HL-60/S4 treated with phorbol 12-myristate 13-acetate at 8.2 ng/mL for 4 days and 3 days (cell line): ENCODE data around the gene TRIM33.
"Not testable (repeated sequence)": the region's sequence is repeated elsewhere in the genome, so short reads cannot be mapped to it uniquely, and the experiment has no call there.

Experiments used
- in situ Hi-C: fragments of 300-500 bp; cut with MboI; formaldehyde crosslinking; loops from 2 replicates; pipeline ENCODE4 v1.15.0; 2022; ENCODE audit warnings: low sequenced_read_pairs

Gene TRIM33

DNA sequence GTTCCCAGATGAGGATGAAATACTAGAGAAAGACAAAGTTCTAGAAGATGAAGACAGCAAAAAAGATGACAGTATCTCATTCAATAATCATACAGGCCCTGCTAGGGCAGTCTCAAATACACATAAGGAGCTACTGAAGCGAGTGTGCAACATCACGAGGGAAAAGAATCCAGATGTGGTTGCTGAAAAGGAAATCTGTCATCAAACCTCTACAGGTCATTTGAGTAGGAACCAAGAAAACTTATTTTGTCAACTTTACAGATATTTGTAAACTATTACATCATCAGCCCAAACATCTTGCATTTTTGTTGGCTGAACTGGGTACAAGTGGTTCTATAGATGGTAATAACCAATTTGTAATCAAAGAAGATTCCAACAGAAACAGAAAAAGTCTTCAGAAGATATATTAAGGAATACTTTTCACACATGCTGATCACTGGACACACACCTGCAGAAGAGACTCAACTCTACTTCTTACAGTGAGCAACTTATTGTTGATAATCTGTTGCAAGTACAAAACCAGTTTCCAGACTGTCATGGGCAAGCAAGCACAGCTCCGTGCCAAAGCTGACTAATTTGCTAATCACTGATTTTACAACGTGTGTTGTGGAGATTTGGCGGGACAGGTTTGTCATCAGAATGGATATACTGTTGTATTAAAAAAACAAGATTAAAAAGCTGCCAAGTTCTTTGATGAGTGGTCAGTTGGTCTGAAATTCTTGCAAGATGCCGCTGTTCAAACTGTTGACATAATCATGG is 42.1 kb downstream of the TRIM33 start:
- in situ Hi-C loops: no loop called here

GRCh38 chr1:114468047-114468446 is 43.0 kb downstream of the TRIM33 start:
- in situ Hi-C loops: no loop called here

DNA sequence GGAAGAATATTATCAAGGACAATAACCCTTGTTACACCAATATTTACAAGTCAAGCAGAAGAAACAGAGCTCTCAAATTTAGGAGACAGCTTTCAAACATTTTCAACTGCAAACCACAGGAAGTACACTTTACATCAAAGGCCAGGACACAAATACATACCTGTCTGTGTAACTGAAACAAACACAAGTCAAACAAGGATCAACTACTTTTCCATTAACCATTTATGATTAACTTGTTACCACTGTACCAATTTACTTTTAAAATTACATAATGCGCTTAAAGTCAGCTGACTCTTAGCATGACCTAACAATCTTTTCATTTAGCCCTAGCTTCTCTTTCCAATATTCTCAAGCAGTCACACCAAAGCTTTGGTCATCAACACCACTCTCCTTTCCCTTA is 43.5 kb downstream of the TRIM33 start:
- in situ Hi-C loops: no loop called here

- in situ Hi-C loops: no loop called here
Observed at GRCh38 chr1:114466334-114467014, 44.5 kb downstream of the TRIM33 start.

GRCh38 chr1:114462963-114463362 is 48.0 kb downstream of the TRIM33 start:
- in situ Hi-C loops: no loop called here

- in situ Hi-C loops: no loop called here
Observed at GRCh38 chr1:114462341-114462740, 48.7 kb downstream of the TRIM33 start.

GRCh38 chr1:114458237-114458777 is 52.7 kb downstream of the TRIM33 start:
- in situ Hi-C loops: no loop called here

DNA sequence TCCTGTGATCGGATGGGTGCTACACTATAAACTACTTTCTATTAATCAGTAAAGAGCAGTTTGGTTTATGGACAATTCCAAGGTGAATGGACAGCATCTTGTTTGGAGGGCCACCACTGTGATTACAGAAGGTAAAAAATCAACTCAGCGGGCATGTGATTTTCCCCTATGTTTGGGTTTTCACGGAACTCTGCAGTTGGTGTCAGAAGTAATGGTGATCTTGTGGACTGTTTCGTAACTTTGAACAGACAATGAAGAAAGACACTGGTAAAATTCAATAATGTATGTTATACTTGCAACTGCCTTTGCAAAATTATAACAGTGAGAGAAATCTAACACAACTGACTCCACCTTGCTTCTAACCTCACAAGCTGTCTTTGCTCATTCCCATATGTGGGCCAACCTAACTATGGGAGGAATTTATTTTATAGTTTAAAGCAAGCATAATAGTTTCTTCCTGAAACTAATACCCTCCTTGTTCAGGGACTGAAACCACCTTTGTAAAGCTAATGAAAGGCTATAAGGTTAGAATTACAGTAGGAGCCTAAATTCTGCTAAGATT is 53.2 kb downstream of the TRIM33 start:
- in situ Hi-C loops: no loop called here

DNA sequence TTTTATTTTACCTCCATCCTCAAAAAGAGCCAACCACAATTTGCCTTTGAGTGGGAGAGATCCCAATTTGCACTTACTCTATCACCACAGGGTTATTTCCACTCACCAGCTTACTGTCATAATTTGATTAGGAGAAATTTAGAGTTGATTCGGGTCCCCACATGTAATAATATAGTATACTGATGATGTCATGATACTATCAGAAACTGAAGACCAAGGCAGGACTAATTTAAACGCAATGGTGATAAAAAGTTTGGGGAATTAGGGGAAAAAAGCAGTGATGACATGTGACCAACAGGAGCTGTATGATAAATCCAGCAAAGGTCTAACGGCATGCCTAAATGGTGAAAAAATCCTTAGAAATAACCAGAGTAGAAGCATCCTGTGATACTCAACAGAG is 54.4 kb downstream of the TRIM33 start:
- in situ Hi-C loops: no loop called here

DNA sequence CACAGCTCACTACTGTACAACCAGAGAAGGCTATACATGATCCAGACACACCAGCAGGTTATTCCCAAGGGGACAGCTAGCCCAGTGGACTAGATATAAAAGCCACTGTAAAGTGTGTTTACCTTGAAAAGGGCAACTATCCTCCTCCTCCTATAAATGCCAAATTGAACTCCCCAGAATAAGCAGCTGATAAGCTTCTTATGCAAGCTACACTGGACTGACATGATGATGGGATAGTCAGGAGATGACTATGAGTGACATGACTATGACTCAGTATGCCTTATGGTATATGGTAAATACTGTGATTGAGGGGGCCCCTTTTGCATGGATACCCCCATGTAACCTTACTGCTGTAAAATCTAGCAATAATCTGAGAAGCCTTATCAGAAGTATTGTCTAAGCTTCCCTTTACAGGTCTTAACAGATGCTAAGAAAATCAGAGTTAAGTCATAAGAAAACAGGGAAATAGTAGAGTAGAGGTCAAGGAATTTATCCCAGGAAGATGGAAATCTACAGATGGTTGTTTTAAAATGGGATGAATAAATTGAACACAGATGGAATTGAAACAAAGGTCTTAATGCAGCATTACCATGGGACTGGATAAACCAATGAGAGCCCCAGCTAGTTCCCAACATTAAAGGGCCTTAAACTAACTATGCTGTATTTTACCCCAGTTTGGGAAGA is 55.8 kb downstream of the TRIM33 start:
- in situ Hi-C loops: no loop called here

GRCh38 chr1:114454539-114454938 is 56.5 kb downstream of the TRIM33 start:
- in situ Hi-C loops: no loop called here

- in situ Hi-C loops: no loop called here
Observed at GRCh38 chr1:114453361-114453784, 57.6 kb downstream of the TRIM33 start.

DNA sequence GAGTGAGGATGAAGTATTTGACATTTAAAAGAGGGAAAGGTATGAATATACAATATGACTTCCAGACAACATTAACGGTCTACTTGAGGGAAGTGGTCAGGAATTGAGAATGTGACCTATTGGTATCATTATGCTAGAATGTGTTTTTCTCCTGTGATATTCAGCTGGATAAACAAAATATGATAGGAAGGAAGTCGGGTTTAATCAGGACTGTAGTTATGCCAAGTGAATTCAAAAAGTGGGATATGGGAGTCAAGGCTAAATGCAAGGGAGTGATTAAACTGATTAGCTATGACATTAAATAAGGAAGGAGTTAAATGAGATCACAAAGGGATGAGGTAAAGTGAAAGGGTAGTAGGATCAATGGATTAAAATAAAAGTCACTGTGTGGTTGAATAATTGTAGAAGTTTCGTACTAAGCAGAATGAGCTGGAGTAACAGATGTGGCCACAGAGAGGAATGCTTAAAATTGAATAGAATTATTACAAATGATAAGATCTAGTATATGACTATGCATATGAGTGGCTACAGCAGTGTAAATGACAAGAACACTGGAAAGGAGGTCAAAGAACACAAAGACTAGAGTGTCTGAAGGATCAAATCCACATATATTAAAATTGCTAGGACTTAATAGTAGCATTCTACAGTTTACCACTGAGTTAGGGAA is 62.5 kb downstream of the TRIM33 start:
- in situ Hi-C loops: no loop called here

DNA sequence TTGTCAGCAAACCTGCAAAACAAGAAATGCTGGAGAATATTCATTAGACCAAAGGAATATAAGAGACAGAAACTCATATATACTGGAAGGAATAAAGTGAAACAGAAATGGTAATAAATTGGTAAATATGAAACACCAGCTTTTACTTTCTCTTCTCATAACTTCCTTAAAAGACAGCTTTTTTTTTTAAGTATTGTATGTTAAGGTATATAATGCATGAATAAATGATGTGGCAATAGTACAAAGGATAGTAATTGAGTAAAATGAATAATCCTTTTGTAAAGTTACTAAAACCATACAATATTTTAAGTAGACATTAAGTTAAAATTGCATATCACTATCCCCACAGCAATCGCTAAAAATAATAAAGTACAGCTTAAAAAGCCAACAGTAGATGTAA is 64.8 kb downstream of the TRIM33 start:
- in situ Hi-C loops: no loop called here

GRCh38 chr1:114443226-114443625 is 67.8 kb downstream of the TRIM33 start:
- in situ Hi-C loops: not testable (repeated sequence)

DNA sequence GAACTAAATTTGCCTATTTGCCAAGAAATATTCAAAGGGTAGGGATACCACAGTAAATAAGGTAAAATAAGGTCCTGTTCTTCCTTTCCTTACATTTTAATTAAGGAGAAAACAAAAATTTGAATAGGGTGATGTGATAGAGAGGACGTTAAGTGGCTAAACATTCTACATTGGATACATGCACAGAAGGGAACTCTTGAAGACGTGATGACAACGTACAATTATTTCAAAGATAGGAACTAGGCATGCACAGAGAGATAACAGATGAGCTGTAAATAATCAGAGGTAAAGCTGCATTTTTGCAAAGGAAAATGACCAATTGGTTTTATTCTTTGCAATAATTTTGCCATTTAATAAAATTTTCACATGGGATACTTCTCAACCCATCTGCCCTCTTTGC is 69.7 kb downstream of the TRIM33 start:
- in situ Hi-C loops: no loop called here

DNA sequence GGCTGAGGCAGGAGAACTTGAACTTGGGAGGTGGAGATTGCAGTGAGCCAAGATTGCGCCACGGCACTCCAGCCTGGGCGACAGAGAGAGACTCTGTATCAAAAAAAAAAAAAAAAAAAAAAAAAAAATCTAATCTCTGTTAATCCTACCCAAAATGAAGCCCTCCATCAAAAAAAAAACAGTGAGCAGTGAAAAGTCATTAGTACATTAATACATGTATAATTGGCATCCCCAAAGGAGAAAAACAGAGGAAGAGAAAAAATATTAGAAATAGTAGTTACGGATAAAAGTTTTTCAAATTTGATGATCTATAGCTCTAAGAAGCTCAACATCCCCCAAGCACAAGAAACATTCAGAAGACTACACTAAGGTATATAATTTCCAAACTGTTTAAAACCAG is 71.6 kb downstream of the TRIM33 start:
- in situ Hi-C loops: no loop called here

- in situ Hi-C loops: no loop called here
Observed at GRCh38 chr1:114437812-114438211, 73.2 kb downstream of the TRIM33 start.

DNA sequence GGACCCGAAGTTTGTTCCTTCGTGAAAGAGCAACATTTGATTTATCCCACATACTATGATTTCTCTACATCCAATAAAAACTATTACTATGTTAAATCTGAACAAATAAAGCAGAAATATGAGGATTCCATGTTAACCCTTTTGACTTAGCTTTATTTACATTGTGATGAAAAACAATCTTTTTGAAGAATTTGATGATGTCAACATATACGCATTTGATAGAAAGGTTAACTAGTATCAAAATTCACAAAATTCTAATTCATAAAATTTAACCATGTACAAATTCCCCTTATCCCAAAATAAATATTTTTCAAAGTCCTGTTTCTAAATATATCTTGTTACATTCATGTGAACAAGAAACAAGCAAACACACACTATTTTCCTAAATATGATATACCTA is 74.2 kb downstream of the TRIM33 start:
- in situ Hi-C loops: no loop called here

DNA sequence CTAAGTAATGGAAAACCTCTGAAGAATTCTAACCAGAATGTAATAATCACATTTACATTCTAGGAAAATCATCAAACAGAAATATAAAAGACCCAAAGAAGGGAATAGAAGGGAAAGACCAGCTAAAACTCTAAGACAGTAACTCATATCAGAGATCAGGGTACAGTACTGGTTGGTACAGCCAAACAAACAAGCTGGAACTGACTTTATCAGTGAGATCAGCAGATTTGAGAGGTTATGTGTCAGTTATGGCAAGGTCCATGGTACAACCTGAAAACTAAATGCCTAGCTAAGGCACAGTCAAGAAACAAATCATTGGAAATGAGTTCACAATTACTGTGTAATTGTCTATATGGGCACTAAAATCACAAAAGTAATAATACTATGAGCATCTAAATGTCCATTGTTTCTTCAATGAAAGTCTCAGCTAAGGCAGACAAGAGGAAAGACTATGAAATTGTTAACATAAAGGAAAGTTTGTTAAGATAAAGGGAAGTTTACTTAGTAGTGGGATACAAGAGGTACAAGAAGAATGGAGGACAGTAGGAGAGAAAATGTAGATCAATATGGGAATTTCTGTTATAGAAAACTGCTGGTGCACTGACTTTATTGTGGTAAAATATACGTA is 75.8 kb downstream of the TRIM33 start:
- in situ Hi-C loops: no loop called here
